A673 (cell line): ENCODE results near the gene AGA. TPM values are rescaled to one million over a fixed set of nuclear protein-coding genes. Genes with fewer than 3 reads are reported as not detected.

Experiments
- BruUV-seq: library from RNA; stranded (reverse); fragments of 400-500 nt; replicated peaks from 2 replicates; lab custom pipeline; 2021; lab: Mats Ljungman, UMichigan
- CTCF ChIA-PET: fragments of 300-600 bp; sonication (Branson Sonifier 250); formaldehyde crosslinking; loops from one replicate; lab custom pipeline; 2022; ENCODE audit warnings: antibody characterized with exemption; lab: Charles Lee
- POLR2A ChIA-PET: fragments of 300-600 bp; sonication (Branson Sonifier 250); formaldehyde crosslinking; loops from one replicate; lab custom pipeline; 2022; ENCODE audit warnings: antibody characterized with exemption; ENCODE audit not compliant: low non-redundant PET; lab: Charles Lee
- DNase-seq: peaks from one replicate; pipeline ENCODE4 v3.0.0-alpha.2; 2015; ENCODE audit warnings: low spot score
- H3K27ac ChIP-seq: fragments of 200-600 bp; sonication (generic); 2 replicates; pipeline ENCODE4 v1.5.1; 2016; ENCODE audit warnings: mixed run types, low read depth, mild to moderate bottlenecking, mixed read lengths, antibody characterized with exemption, low read length; ENCODE audit not compliant: poor library complexity, severe bottlenecking
- H3K27me3 ChIP-seq: fragments of 200-600 bp; sonication (generic); replicated peaks from 2 replicates; pipeline ENCODE4 v1.6.1; 2017; ENCODE audit warnings: mixed run types, low read depth, mild to moderate bottlenecking, mixed read lengths, antibody characterized with exemption, low read length; ENCODE audit not compliant: insufficient read depth, poor library complexity
- H3K36me3 ChIP-seq: fragments of 200-600 bp; sonication (generic); 2 replicates; pipeline ENCODE4 v1.6.1; 2016; ENCODE audit warnings: mixed run types, mild to moderate bottlenecking, mixed read lengths, antibody characterized with exemption, low read length; ENCODE audit not compliant: insufficient read depth, poor library complexity, severe bottlenecking
- H3K4me1 ChIP-seq: fragments of 200-600 bp; sonication (generic); 2 replicates; pipeline ENCODE4 v1.6.1; 2017; ENCODE audit warnings: mixed run types, mild to moderate bottlenecking, mixed read lengths, antibody characterized with exemption, low read length; ENCODE audit not compliant: insufficient read depth, poor library complexity, severe bottlenecking
- H3K4me3 ChIP-seq: fragments of 200-600 bp; sonication (generic); 2 replicates; pipeline ENCODE4 v1.5.1; 2016; ENCODE audit warnings: low read depth, mixed run types, mild to moderate bottlenecking, mixed read lengths, low read length; ENCODE audit not compliant: poor library complexity, severe bottlenecking
- H3K9me3 ChIP-seq: fragments of 200-600 bp; sonication (generic); 2 replicates; pipeline ENCODE4 v1.6.1; 2016; ENCODE audit warnings: mixed run types, low read depth, mild to moderate bottlenecking, mixed read lengths, antibody characterized with exemption, low read length; ENCODE audit not compliant: poor library complexity, severe bottlenecking
- EZH2 ChIP-seq: fragments of 200-600 bp; sonication (generic); IDR thresholded peaks from 2 replicates; pipeline ENCODE4 v1.6.1; 2017; ENCODE audit warnings: borderline replicate concordance, low read depth, mild to moderate bottlenecking, mixed read lengths, antibody characterized with exemption, low read length; ENCODE audit not compliant: poor library complexity, severe bottlenecking
- intact Hi-C: fragments of 100-400 bp; cut with micrococcal nuclease; formaldehyde crosslinking; loops from one replicate; pipeline ENCODE4 v1.10.0; 2022; ENCODE audit not compliant: unreplicated experiment
- total RNA-seq: library from RNA; stranded (reverse); gene quantifications from 2 replicates; pipeline ENCODE4 v1.2.3, GENCODE V29; 2021
- TF ChIP-seq, protein P1 (sequence below): fragments of 300-800, 200-600 bp; sonication (generic); conservative IDR thresholded peaks from 2 replicates; pipeline ENCODE4 v1.5.1; 2017; ENCODE audit warnings: low read depth, mild to moderate bottlenecking, antibody characterized with exemption, low read length, moderate library complexity, mixed read lengths

AGA gene
- total RNA-seq, 1 experiment from 2014 or later = 24.6 TPM

DNA sequence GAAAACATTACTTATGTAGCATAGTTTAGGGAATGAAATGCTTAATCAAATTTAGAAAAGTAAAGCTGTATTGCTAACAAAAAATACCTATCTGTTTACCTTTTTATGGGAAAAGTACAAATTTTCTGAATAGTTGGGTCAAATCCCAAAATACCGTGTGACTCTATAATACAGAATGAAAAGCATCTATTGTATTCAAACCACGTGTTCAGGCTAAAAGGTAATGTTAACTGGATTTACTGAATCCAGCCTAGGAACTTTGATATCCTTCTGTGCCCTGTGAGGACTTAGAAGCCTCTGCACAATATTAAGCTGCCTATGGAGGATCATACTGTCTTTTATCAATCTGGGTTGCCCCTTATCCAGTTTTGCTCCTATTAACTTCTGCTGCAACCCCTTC lies 36.3 kb upstream of the AGA start:
- no peak overlapping the region for H3K4me3 ChIP-seq
- H3K4me1 ChIP-seq = no peaks in the 10 kb centered on the region
- no peaks in the 10 kb centered on the region for H3K9me3 ChIP-seq
- intact Hi-C loops = no loop called here
- no peak overlapping the region for H3K27ac ChIP-seq
- no peaks in the 10 kb centered on the region for H3K27me3 ChIP-seq
- DNase-seq = no peak
- ChIA-PET CTCF (no interaction called here), POLR2A (no interaction called here)
- TF ChIP-seq, protein P1, sequence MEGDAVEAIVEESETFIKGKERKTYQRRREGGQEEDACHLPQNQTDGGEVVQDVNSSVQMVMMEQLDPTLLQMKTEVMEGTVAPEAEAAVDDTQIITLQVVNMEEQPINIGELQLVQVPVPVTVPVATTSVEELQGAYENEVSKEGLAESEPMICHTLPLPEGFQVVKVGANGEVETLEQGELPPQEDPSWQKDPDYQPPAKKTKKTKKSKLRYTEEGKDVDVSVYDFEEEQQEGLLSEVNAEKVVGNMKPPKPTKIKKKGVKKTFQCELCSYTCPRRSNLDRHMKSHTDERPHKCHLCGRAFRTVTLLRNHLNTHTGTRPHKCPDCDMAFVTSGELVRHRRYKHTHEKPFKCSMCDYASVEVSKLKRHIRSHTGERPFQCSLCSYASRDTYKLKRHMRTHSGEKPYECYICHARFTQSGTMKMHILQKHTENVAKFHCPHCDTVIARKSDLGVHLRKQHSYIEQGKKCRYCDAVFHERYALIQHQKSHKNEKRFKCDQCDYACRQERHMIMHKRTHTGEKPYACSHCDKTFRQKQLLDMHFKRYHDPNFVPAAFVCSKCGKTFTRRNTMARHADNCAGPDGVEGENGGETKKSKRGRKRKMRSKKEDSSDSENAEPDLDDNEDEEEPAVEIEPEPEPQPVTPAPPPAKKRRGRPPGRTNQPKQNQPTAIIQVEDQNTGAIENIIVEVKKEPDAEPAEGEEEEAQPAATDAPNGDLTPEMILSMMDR = no peak
- TF ChIP-seq EZH2 = no peak
- H3K36me3 ChIP-seq = no peaks in the 10 kb centered on the region
- no TSS peak for BruUV-seq

- H3K4me3 ChIP-seq = no peak overlapping the region
- TF ChIP-seq, protein P1 = no peak
- no peak for TF ChIP-seq EZH2
- POLR2A ChIA-PET = no interaction called here
- H3K27me3 ChIP-seq = no peaks in the 10 kb centered on the region
- no peak for DNase-seq
- intact Hi-C loops = no loop called here
- H3K27ac ChIP-seq = no peak overlapping the region
- H3K9me3 ChIP-seq = no peaks in the 10 kb centered on the region
- no peaks in the 10 kb centered on the region for H3K36me3 ChIP-seq
- no peaks in the 10 kb centered on the region for H3K4me1 ChIP-seq
- BruUV-seq = no TSS peak
- CTCF ChIA-PET = no interaction called here
Measured at GRCh38 chr4:177473991-177474390, 31.8 kb upstream of the AGA start.

- no TSS peak for BruUV-seq
- H3K27me3 ChIP-seq = no peaks in the 10 kb centered on the region
- no peak overlapping the region for H3K4me3 ChIP-seq
- H3K27ac ChIP-seq = no peak overlapping the region
- intact Hi-C loops = no loop called here
- ChIA-PET CTCF (no interaction called here), POLR2A (no interaction called here)
- no peaks in the 10 kb centered on the region for H3K9me3 ChIP-seq
- H3K4me1 ChIP-seq = no peaks in the 10 kb centered on the region
- DNase-seq = no peak
- H3K36me3 ChIP-seq = no peaks in the 10 kb centered on the region
- no peak for TF ChIP-seq EZH2
- TF ChIP-seq, protein P1 = no peak
Measured at GRCh38 chr4:177464026-177464425, 21.8 kb upstream of the AGA start.
